Right lobe of liver (tissue), 6 donors: ENCODE measurements around the gene PDXP. TPM values are rescaled to one million over a fixed set of nuclear protein-coding genes. Genes with fewer than 3 reads are reported as not detected.

Experiments
- ATAC-seq, 4 donors: fragments of 200-7000 bp; cut with Tn5 transposase; one replicate each; pipeline ENCODE4 v1.9.1; 2020; ENCODE audit warnings: mild to moderate bottlenecking in 4 of 4, moderate library complexity in 4 of 4
- DNase-seq, 3 donors: peaks; one replicate each; pipeline ENCODE4 v3.0.0-alpha.2; 2020
- H3K27ac ChIP-seq, 3 donors: fragments of 200-600 bp; one replicate each; pipeline ENCODE4 v1.8.0; 2022
- H3K27me3 ChIP-seq, 2 donors: fragments of 200-600 bp; one replicate each; pipeline ENCODE4 v1.8.0; 2022
- H3K36me3 ChIP-seq, 4 donors: fragments of 200-600 bp; sonication (generic) in 1 of 4; one replicate each; pipeline versions ENCODE4 v1.5.1 to v1.8.0; 2017 to 2022; ENCODE audit warnings: control low read depth in 1 of 4
- H3K4me1 ChIP-seq, 4 donors: fragments of 200-600 bp; sonication (generic) in 1 of 4; one replicate each; pipeline versions ENCODE4 v1.5.1 to v1.8.0; 2017 to 2022; ENCODE audit warnings: control low read depth in 1 of 4
- H3K4me3 ChIP-seq, 3 donors: fragments of 200-600 bp; one replicate each; pipeline ENCODE4 v1.8.0; 2022
- H3K9me3 ChIP-seq, 4 donors: fragments of 200-600 bp; sonication (generic) in 1 of 4; one replicate each; pipeline versions ENCODE4 v1.5.1 to v1.8.0; 2017 to 2022; ENCODE audit warnings: control low read depth in 1 of 4
- CTCF ChIP-seq, 4 donors: fragments of 200-600 bp in 3 of 4; fragments of 450-650 bp in 1 of 4; IDR thresholded peaks; one replicate each; pipeline versions ENCODE4 v1.5.1 to v1.8.0; 2016 to 2022; ENCODE audit warnings: antibody characterized with exemption in 4 of 4, mild to moderate bottlenecking in 2 of 4
- POLR2A ChIP-seq: fragments of 450-650 bp; IDR thresholded peaks from one replicate; pipeline ENCODE4 v1.6.1; 2017; ENCODE audit warnings: antibody characterized with exemption, mild to moderate bottlenecking
- WGBS: methylation state at CpG from one replicate; pipeline ENCODE4 v1.1.6; 2018; ENCODE audit warnings: low coverage, low lambda C conversion rate; ENCODE audit not compliant: insufficient coverage; ENCODE audit errors: missing lambda C conversion rate; 5-methylcytosine and 5-hydroxymethylcytosine counted together
- intact Hi-C, 2 donors: fragments of 100-400 bp; cut with DNase I; formaldehyde crosslinking; loops; one replicate each; pipeline versions ENCODE4 v1.11.2 to v1.14.1; 2022
- total RNA-seq, 6 experiments: library from RNA; depleted of rRNA in 2 of 6; stranded (reverse); fragments of >200 nt in 2 of 6; fragmentation: NEBNext Ultra II Directional in 3 of 6; extraction: Animal tissue kit (Norgen Biotek cat#: 25700) in 3 of 6; gene quantifications; one replicate each; pipeline versions ENCODE4 v1.1.0 to v1.2.4, GENCODE V29; 2016 to 2023
- donor health status: DM: no; HTN: yes; CAD: no.
- donor health status: DM: no; HTN: no; CAD: no.
- donor health status: DM: no; HTN: no; CAD: no.
- donor health status: DM: no; HTN: yes; CAD: no.
- donor health status: DM: no; HTN: yes; CAD: no.

Gene PDXP
- total RNA-seq, 6 experiments from 2014 or later, result 15.7 to 63.4 (median 34.4) TPM

- Histone ChIP-seq H3K4me3 (no peak overlapping the region), H3K36me3 (no peaks in the 10 kb centered on the region), H3K27me3 (no peaks in the 10 kb centered on the region), H3K27ac (no peak overlapping the region), H3K4me1 (peaks cover 0 to 43% (median 13%) of the 10 kb centered on the region in 4 donors), H3K9me3 (no peaks in the 10 kb centered on the region)
- DNase-seq (no peak), ATAC-seq (no peak)
- TF ChIP-seq CTCF (IDR thresholded peaks at IDR 0.05) (peak in 1 of 4 donors; percentile 8), POLR2A (no peak)
- intact Hi-C loops, result no loop called here
- 43% methylated on average over 3 of the region's 6 CpGs for WGBS
Observed at GRCh38 chr22:37636186-37636948, 22.2 kb upstream of the PDXP start.

DNA sequence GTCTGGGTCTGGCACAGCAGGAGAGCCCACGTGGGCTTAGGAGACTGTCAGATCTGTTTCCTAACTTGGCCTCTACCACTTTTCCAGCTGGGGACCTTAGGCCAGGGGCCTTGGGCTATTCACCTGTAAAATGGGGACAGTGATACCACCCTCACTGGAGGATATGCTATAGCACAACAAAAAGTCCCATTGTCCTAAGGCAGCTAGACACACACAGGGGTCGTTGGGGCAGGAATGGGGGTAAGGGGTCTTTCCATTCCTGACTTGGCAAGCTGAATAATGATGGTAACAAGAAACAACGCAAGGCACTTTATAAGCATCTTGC is 21.6 kb upstream of the PDXP start:
- Histone ChIP-seq H3K27ac (no peak overlapping the region), H3K36me3 (no peaks in the 10 kb centered on the region), H3K4me1 (peaks cover 0 to 38% (median 10%) of the 10 kb centered on the region in 4 donors)

GRCh38 chr22:37638391-37639069 is 20.0 kb upstream of the PDXP start:
- no peaks in the 10 kb centered on the region for H3K27me3 ChIP-seq
- TF ChIP-seq CTCF (IDR thresholded peaks at IDR 0.05) (no peak), POLR2A (no peak)
- intact Hi-C loops, result no loop called here
- H3K4me1 ChIP-seq, result peaks cover 0 to 23% (median 9%) of the 10 kb centered on the region in 4 donors
- peak in 3 of 4 donors; percentile 0 to 4 (median 4) for ATAC-seq
- no peaks in the 10 kb centered on the region for H3K9me3 ChIP-seq
- H3K4me3 ChIP-seq, result peak overlapping the region in 2 of 3 donors; percentile 41 to 49
- 42% methylated on average over 7 of the region's 11 CpGs for WGBS
- no peaks in the 10 kb centered on the region for H3K36me3 ChIP-seq
- H3K27ac ChIP-seq, result no peak overlapping the region
- DNase-seq, result peak in 1 of 3 donors; percentile 43

More for the DNA sequence above, 21.6 kb upstream of the PDXP start:
- intact Hi-C loops, result no loop called here
- Histone ChIP-seq H3K9me3 (no peaks in the 10 kb centered on the region), H3K27me3 (no peaks in the 10 kb centered on the region), H3K4me3 (no peak overlapping the region)
- 43% methylated on average over 1 of the region's 3 CpGs for WGBS
- TF ChIP-seq POLR2A (no peak), CTCF (IDR thresholded peaks at IDR 0.05) (no peak)
- ATAC-seq (no peak), DNase-seq (no peak)

GRCh38 chr22:37639070-37639760 is 19.3 kb upstream of the PDXP start, which contains the start of gene SH3BP1:
Gene SH3BP1, plus strand, starts transcription at chr22:37639669. Its CDS starts 119 bp downstream, at chr22:37639788.
- intact Hi-C loops, result no loop called here
- ATAC-seq, result peak; percentile 16 to 48 (median 28)

More at GRCh38 chr22:37639070-37639760, 19.3 kb upstream of the PDXP start, which contains the start of gene SH3BP1:
- H3K4me1 ChIP-seq, result peaks cover 0 to 16% (median 4%) of the 10 kb centered on the region in 4 donors
- H3K9me3 ChIP-seq, result no peaks in the 10 kb centered on the region
- peak within 1 kb of the TSS; percentile 31 to 38 (median 33) for H3K27ac ChIP-seq
- H3K27me3 ChIP-seq, result no peaks in the 10 kb centered on the region
- TF ChIP-seq CTCF (IDR thresholded peaks at IDR 0.05) (no peak), POLR2A (no peak)
- H3K36me3 ChIP-seq, result no peaks in the 10 kb centered on the region
- peak in 2 of 3 donors; percentile 52 to 54 for DNase-seq
- peak within 1 kb of the TSS; percentile 38 to 49 (median 41) for H3K4me3 ChIP-seq
- 0% methylated on average over 1 of the region's 57 CpGs for WGBS
